Osteoblast (primary cell): ENCODE measurements around the gene LRRTM2. TPM values are rescaled to one million over a fixed set of nuclear protein-coding genes. Genes with fewer than 3 reads are reported as not detected.

Experiments
- DNase-seq: peaks from one replicate; pipeline ENCODE4 v3.0.0; 2011; ENCODE audit warnings: low spot score, mixed read lengths; ENCODE audit not compliant: insufficient read length; ENCODE audit errors: missing footprints
- H2AFZ ChIP-seq: 2 replicates; pipeline ENCODE4 v1.6.0; 2011; ENCODE audit warnings: mild to moderate bottlenecking, low read length
- H3K27ac ChIP-seq: 2 replicates; pipeline ENCODE4 v1.5.1; 2011; ENCODE audit warnings: mild to moderate bottlenecking, low read depth, low read length, moderate library complexity
- H3K27me3 ChIP-seq: 2 replicates; pipeline ENCODE4 v1.6.0; 2012; ENCODE audit warnings: mild to moderate bottlenecking, control low read depth, inconsistent platforms, low read length, moderate library complexity; ENCODE audit not compliant: insufficient read depth
- H3K36me3 ChIP-seq: 2 replicates; pipeline ENCODE4 v1.5.1; 2011; ENCODE audit warnings: mild to moderate bottlenecking, low read length, control low read depth, moderate library complexity; ENCODE audit not compliant: insufficient read depth
- H3K4me1 ChIP-seq: 2 replicates; pipeline ENCODE4 v1.5.1; 2011; ENCODE audit warnings: mild to moderate bottlenecking, low read length, control low read depth, moderate library complexity; ENCODE audit not compliant: insufficient read depth
- H3K4me2 ChIP-seq: 2 replicates; pipeline ENCODE4 v1.6.0; 2011; ENCODE audit warnings: mild to moderate bottlenecking, low read length; ENCODE audit not compliant: insufficient read depth
- H3K4me3 ChIP-seq: fragments of 200-600 bp; sonication (generic); 3 replicates; pipeline ENCODE4 v1.5.1; 2012; ENCODE audit warnings: mild to moderate bottlenecking, low read length, inconsistent platforms; ENCODE audit not compliant: insufficient read depth
- H3K79me2 ChIP-seq: 2 replicates; pipeline ENCODE4 v1.6.0; 2012; ENCODE audit warnings: mild to moderate bottlenecking, low read length, control low read depth, inconsistent platforms; ENCODE audit not compliant: insufficient read depth
- H3K9me3 ChIP-seq: 2 replicates; pipeline ENCODE4 v1.5.1; 2011; ENCODE audit warnings: low read depth, low read length, control low read depth
- H4K20me1 ChIP-seq: 2 replicates; pipeline ENCODE4 v1.6.0; 2012; ENCODE audit warnings: mild to moderate bottlenecking, low read length, control low read depth; ENCODE audit not compliant: insufficient read depth
- total RNA-seq: library from RNA; depleted of rRNA; stranded (reverse); fragments of >200 nt; gene quantifications from 2 replicates; pipeline ENCODE4 v1.2.3, GENCODE V29; 2012
- TF ChIP-seq, protein P1 (sequence below): IDR thresholded peaks from 2 replicates; pipeline ENCODE4 v1.5.1; 2011; ENCODE audit warnings: mild to moderate bottlenecking, low read depth, low read length, moderate library complexity; ENCODE audit errors: extremely low read depth

Gene LRRTM2
- total RNA-seq, 1 donor = under 0.01 TPM

DNA sequence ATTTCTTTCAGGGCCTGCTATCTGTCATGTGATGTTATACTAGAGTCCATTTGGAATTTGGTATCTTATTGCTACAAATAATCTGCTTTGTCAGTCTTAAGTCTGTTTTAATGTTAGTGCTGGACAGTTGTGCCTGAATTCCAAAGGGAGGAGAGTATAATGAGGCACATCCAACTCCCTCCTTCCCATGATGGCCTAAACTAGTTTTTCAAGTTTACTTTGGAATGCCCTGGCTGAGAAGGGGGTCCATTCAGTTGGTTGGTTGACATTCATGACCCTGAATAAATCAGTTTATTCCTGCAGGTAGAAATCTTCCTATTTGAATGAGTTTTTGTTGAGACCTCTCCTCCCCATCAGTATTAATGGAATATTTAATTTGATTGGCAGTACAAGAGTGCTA lies 9.4 kb upstream of the LRRTM2 start:
- Histone ChIP-seq H3K27me3 (no peaks in the 10 kb centered on the region), H3K4me1 (no peaks in the 10 kb centered on the region), H3K79me2 (peaks cover 69% of the 10 kb centered on the region), H4K20me1 (peaks cover 35% of the 10 kb centered on the region), H2AFZ (no peak overlapping the region), H3K9me3 (no peaks in the 10 kb centered on the region), H3K4me3 (no peak overlapping the region), H3K36me3 (peaks cover 28% of the 10 kb centered on the region), H3K4me2 (no peak overlapping the region), H3K27ac (no peak overlapping the region)
- TF ChIP-seq, protein P1, sequence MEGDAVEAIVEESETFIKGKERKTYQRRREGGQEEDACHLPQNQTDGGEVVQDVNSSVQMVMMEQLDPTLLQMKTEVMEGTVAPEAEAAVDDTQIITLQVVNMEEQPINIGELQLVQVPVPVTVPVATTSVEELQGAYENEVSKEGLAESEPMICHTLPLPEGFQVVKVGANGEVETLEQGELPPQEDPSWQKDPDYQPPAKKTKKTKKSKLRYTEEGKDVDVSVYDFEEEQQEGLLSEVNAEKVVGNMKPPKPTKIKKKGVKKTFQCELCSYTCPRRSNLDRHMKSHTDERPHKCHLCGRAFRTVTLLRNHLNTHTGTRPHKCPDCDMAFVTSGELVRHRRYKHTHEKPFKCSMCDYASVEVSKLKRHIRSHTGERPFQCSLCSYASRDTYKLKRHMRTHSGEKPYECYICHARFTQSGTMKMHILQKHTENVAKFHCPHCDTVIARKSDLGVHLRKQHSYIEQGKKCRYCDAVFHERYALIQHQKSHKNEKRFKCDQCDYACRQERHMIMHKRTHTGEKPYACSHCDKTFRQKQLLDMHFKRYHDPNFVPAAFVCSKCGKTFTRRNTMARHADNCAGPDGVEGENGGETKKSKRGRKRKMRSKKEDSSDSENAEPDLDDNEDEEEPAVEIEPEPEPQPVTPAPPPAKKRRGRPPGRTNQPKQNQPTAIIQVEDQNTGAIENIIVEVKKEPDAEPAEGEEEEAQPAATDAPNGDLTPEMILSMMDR = no peak
- DNase-seq = no peak

DNA sequence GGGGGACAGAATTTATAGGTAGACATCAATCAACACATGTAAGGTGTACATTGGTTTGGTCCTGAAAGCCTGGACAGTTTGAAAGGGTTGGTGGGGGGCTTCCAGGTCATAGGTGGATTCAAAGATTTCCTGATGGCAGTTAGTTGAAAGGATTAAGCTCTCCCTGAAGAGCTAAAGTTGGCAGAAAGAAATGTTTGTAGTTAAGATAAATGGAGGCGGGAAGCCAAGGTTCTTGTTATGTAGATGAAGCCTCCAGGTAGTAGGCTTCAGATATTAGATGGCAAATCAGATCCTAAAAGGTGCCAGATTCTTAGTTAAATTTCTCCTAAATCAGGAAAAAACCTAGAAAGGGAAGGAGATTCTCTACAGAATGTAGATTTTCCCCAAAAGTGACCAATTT lies 9.0 kb upstream of the LRRTM2 start:
- Histone ChIP-seq H3K27ac (no peak overlapping the region), H3K4me1 (no peaks in the 10 kb centered on the region), H3K9me3 (no peaks in the 10 kb centered on the region), H3K4me3 (no peak overlapping the region), H3K27me3 (no peaks in the 10 kb centered on the region), H4K20me1 (peaks cover 36% of the 10 kb centered on the region), H2AFZ (no peak overlapping the region), H3K79me2 (peaks cover 74% of the 10 kb centered on the region), H3K36me3 (peaks cover 24% of the 10 kb centered on the region), H3K4me2 (no peak overlapping the region)
- no peak for DNase-seq
- TF ChIP-seq, protein P1 = no peak

DNA sequence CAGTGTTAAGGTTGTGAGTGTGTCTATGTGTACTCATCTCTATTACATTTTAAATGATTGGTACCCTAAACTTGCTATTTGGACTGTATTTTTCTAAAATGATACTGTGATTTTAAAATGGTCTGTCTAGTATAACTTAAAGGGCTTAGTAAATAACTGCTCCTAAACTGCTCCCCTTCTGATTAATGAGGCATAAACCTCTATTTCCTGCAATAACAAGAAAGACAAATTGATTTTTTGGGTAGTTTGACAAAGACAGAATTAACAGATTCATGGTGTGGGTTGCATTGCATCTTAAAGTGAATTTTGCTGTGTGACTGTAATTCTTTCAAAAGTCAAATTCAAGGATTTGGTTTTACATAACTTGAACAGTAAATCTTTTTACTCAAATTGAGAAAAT lies 8.1 kb upstream of the LRRTM2 start:
- Histone ChIP-seq H3K27ac (no peak overlapping the region), H3K4me2 (no peak overlapping the region), H3K9me3 (no peaks in the 10 kb centered on the region), H4K20me1 (peaks cover 43% of the 10 kb centered on the region), H3K36me3 (peaks cover 16% of the 10 kb centered on the region), H3K4me1 (no peaks in the 10 kb centered on the region), H3K79me2 (peaks cover 82% of the 10 kb centered on the region), H3K4me3 (no peak overlapping the region), H2AFZ (no peak overlapping the region), H3K27me3 (no peaks in the 10 kb centered on the region)
- DNase-seq = no peak
- TF ChIP-seq, protein P1 = no peak

DNA sequence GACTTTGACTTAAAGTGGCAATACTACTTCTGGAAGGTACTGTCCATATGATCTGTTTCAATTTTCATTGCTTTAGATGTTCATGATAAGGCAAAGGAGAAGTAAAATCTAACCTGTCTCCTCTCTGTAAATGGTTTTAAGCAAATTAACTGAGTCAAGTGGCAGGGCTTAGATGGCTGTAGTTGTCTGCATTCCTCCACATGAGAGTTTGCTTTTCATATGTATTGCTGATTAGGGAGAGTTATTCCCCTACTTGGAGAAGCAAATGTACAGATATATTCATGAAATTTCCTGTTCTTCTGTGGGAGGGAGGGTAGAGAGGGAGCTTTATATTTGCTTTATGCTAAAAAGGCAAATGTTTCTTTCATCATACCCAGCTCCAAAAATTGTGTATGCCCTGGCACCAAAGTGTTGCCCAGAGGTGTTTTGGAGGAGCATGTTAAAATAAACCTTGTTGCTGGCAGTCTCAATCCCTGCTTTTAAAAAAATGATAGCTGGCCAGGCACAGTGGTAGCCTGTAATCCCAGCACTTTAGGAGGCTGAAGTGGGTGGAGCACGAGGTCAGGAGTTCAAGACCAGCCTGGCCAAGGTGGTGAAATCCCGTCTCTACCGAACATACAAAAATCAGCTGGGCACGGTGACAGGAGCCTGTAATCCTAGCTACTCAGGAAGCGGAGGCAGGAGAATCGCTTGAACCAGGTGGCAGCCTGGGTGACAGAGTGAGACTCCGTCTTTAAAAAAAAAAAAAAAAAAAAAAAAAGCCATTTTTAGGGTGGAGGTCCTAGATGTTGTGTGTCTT lies 3.5 kb upstream of the LRRTM2 start:
- no peak for DNase-seq
- Histone ChIP-seq H3K79me2 (peaks cover 94% of the 10 kb centered on the region), H2AFZ (no peak overlapping the region), H3K4me1 (peaks cover 19% of the 10 kb centered on the region), H4K20me1 (peaks cover 61% of the 10 kb centered on the region), H3K27me3 (no peaks in the 10 kb centered on the region), H3K36me3 (no peaks in the 10 kb centered on the region), H3K4me2 (no peak overlapping the region), H3K27ac (no peak overlapping the region), H3K9me3 (no peaks in the 10 kb centered on the region), H3K4me3 (no peak overlapping the region)
- TF ChIP-seq, protein P1 = no peak
